CD4-positive, alpha-beta T cell treated with Interleukin-15 for 1 hour (primary cell): ENCODE results near the gene KRT86.

ENCODE experiments used
- DNase-seq: peaks from one replicate; pipeline ENCODE4 v3.0.0-alpha.2; 2020

The KRT86 gene

DNA sequence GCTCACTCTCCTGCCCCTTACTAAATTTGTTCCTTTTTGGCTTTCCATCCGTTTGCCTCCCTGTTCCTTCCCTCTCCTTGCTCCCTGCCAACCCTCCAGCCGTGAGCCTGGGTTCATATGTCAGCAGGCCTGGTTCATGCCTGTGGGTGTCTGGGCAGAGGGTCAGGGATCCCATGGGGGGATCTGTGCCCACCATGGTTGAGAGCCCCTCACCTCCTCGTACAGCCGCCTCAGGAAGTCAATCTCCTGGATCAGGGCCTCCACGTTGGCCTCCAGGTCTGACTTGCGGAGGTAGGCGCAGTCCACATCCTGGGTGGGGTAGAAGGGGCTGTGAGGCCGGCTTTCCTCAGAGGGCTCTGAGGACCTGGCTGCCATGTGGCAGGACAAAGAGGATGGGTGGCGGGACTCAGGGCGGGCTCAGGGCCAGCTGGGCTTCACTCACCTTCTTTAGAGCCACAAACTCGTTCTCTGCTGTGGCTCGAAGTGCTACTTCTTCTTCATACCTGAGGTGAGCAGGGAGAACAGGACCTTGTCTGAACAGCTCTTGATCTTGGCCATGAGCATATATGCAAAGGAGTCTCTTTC is 43.1 kb downstream of the KRT86 start:
- no peak for DNase-seq

DNA sequence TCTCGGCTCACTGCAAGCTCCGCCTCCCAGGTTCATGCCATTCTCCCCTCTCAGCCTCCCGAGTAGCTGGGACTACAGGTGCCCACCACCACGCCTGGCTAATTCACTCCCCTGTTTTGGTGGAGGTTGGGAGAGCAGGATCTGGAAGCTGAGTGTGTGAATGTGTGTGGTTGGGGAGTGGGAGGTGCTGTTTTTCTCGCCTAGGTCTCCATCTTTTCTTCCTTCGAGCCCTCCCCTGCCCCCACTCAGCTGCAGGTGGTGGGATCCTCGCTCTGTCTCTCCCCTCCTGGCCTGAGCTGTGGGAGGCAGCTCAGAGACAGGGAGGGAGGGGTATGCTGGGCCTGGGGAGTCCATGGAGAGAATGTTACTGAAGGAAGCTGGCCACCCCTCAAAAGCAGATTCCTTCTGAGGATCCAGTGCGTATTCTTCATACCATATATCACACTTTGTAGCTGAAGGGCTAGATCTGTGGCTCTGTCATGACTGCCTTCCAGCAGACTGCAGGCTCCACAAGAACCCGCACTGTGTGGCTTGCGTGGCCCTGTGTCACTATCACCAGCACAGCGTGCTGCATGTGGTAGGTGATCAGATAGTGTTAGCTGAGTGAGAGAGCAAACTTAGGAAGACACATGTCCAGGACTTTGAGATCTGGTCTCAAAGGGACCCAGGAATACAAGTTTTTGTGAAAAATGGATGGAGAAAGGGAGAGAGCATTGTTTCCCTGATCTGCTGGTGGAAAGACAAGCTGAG is 44.0 kb downstream of the KRT86 start:
- no peak for DNase-seq

DNA sequence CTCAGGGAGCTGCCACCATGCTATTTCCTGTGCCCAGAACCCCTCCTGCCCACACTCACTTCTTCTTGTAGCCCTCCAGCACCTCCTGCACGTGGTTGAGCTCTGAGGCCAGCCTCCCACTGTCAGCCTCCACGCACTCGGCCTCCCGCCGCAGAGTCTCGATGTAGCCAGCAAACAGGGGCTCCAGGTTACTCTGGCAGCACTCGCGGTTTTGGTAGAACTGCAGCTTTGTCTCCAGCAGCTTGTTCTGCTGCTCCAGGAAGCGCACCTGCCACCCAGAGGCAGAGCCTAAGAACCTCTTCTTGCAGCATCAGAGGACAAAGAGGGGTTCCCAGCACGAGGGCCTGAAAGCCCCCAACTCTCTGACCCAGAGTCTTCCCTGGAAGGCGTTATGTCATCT is 44.7 kb downstream of the KRT86 start:
- no peak for DNase-seq

DNA sequence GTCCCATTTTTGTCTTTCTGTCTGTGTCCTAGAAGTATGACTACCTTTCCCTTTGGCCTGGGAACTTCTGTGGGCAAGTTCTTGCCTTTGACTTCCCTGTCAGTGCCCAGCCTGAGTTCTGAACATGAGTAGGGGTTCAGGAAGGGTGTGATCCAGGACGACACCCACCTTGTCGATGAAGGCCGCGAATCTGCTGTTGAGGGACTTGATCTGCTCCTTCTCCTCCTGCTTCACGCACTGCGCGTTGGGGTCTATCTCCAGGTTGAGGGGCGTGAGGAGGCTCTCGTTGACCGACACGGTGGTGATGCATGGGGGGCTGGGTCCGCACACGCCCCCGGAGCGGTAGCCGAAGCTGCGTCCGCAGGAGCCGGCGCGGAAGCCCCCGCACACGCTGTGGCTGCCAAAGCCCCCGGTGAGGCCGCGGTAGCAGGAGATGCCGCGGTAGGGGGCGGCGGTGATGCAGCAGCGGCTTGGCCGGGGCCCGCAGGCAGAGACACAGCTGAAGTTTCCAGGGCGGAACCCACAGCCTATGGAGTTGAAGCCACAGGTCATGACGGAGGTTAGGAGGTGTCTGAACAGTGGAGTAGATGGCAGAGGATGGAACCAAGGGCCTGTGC is 46.4 kb downstream of the KRT86 start, which contains the start of gene KRT83:
Gene KRT83 (minus strand): TSS at position 615 of the 617 bp plus-strand sequence. CDS start 63 bp downstream, at position 552.
- DNase-seq = no peak

DNA sequence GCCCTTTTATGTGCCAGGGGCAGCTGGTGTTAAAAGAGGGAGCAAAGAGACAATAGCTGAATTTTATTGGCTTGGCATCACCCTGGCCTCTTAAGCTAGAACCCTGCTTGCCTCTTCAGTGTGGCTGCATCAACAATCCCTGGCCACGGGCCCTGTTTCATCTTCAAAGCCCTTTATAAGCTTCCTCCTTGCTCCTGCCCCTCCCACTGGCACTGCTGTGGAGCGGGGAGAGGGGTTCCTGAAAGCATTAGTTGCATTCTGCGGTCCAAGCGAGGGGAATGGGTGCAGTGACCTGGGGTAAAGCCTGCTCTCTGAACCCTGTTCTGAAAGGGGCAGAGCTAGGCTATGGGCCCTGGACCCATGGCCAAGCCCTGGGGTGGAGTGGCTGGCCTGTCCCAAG is 47.0 kb downstream of the KRT86 start:
- no peak for DNase-seq

DNA sequence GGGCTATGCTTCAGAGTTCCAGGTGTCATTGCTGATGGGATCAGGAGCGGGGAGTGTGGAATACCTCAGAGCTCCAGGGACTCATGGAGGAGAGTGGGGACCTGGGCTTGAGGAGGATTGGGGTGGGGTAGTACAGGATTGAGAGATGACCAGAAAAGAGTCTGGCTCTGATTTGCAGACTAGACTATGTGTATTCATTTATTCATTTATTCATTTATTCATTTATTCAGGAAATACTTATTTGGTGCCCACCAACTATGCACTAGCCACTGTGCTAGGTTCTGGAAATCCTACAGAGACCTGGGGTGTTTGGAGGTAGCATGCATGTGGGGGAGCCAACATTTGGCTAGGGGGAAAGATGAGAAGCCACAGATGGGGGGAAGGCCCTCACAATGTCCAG is 47.6 kb downstream of the KRT86 start:
- no peak for DNase-seq

DNA sequence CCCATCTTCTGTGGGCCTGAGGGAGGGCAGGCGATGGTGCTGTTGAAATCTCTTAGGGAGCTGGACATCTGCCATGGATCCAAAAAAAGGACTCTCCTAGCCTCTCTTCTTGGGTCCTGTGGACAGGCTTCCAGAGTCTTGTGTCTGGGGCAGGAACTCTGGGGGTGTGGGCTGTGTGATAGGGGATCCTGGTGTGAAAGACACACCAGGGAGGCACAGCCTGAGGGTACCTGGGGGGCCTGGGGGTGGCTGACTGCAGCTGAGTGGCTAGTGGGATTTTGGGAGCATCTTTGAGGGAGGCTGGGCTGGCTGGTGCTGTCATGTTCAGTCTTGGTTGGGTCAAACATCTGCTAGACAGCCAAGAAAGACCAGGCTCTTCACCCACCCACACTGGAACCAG is 48.6 kb downstream of the KRT86 start:
- no peak for DNase-seq

DNA sequence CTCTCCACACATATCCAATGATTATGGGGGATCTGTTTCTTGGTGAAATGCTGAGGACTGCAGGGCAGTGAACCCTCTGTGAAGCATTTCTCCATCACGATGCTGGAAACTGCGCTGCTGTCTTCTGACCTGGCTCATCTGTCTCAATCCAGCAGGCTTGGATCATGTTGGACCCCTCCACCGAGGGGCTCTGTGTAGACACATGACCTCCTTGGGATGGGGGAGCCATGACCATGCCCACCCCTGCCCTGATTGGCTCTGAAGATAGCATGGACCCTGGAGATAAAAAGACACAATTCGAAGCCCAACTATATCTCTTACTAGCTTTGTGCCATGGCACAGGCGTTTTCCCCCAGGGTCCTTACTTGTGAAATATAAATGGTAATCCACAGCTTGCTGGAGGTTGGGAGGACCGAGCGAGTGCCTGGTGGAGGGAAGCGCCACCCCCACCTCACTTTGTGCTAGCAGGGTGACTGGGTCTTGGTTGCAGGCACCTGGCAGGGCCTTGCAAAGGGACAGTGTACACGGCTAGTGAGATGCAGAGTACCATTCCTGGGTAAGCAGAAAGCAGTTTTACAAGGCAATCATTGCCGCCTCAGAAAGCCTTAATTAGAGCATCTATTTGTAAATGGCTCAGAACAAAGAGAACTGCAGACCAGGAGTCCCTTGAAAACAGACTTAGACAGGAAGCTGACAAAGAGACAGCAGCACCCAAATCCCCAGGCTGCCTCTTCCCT is 49.1 kb downstream of the KRT86 start:
- DNase-seq = no peak

DNA sequence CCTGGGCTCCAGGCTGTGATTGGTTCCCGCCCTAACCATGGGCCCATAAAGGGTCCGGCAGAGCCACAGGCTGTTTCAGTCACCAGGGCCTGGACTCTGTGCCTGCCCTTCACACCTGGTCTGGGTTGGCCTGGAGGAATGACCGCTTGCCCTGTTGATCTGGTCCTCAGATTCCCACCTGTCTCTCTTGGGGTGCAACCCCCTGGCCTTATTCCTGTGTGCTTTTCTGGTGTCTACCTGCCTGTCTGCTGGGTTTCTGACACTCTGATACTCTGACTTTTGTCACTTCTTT is 49.7 kb downstream of the KRT86 start:
- no peak for DNase-seq

DNA sequence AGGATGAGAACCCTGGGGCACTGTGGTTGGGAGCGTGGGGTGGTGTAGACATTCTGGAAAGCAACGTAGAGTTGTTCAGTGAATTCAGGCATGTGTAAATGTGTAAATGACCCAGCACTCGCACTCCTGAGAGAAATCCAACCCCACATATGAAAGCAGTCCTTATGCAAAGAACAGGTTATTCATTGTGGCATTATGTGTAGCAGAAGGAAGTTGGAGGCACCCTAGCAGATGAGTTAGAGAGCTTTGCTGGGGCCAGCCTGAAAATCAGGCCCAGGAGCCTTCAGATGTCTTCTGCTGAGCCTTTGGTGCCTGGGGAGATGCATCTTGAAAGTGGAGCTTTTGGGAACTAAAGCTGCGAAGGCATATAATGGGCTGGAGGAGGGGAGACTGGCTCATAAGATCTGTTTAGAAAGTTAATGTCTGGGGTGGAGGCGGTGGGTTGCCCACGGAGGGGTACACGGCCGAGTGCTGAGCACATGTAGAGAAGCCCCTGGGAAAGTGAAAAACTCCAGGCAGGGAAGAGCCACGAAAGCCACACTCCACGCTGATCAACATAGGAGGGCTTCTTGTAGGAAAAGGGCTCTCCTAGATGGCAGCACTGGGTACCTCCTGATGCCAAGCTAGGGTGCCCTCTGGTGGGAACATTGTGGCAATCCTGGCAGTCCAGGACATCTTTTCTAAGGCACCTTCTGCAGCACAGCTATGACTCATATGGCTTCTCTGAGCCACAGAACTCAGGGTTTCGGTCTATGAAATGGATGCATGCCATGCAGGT is 52.8 kb downstream of the KRT86 start:
- DNase-seq = peak; percentile 82

DNA sequence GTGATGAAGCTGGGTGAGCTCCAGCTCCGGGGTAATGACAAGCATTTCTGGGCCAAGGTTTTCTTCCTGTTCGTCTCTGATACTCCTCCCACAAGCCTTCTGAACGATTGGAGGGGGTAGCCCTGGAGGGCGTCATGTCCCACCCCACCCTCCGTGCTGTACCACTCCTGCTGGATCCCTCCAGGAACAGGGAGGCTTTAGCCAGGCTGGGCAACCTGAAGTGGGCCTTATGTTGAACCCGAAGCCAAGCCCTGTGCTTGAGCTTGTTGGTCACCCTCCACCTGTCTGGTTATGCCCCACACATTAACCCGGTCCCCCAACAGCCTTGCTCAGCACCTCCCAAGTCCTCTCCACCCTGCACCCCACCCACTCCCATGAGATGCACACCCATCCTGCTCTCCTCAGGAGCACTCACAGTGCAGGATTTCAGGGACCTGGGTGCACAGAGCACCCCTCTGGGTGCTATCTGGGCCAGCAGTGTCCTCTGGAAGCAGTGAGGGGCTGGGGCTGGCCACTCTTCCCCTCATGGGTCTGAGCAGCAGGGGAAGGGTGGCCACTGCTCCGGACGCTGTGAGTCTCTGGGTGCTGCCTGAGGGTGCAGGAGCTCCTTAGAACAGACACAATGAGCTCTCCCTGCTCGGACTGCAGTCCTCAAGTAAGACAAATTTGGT is 53.5 kb downstream of the KRT86 start:
- DNase-seq = no peak

DNA sequence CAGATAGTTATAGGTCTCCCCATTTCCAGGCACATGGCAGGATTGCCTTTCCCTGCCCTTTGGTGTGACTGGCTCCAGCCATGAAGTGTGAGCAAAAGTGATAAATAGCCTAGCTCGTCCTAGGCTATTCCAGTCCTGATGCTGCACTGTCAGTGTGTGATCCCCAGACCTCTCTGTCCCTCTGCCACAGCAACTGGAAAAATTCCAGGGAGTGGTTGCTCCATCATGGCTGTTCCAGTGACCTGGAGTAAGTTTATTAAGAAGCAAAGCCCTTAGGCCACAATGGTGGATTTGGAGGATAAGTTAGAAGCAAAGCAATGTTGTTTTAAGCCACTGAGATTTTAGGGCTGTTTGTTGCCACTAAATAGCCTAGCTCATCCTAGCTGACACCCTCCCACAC is 56.6 kb downstream of the KRT86 start:
- DNase-seq = no peak

DNA sequence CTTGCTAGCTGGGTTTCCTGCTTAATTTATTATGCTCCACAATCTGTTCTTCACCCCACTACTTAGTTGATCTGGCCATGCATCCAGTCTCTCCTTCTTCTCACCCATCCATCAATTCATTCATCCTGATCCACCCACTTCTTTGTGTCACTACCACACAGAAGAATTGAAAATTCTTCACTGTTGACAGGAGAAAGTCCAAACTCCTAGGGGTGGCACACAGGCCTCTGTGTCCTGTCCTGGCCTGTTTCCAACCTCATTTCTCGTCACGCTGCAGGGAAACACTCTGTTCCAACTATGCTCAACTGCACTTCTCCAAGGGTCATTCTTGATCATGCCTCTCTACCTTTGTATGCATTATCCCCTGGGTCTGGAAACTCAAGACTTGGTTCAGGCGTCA is 57.4 kb downstream of the KRT86 start:
- DNase-seq = no peak

DNA sequence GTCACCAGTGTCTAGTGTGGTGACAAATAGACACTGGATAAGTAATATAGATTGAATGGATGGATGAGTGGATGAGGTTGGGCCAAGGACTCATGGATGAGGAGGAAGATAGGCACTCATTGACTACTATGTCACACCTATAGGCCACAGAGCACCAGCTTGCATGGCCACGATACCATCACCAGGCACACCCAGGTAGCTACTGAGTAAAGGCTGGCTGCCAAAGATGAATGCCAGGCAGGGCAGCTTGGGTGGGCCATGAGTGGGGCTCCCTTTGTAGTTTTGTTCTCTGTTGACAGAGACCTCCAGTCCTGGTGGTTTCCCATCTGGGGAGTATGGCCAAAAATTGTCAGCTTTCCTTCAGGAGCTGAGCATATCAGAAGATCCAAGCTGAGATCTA is 57.9 kb downstream of the KRT86 start:
- no peak for DNase-seq

DNA sequence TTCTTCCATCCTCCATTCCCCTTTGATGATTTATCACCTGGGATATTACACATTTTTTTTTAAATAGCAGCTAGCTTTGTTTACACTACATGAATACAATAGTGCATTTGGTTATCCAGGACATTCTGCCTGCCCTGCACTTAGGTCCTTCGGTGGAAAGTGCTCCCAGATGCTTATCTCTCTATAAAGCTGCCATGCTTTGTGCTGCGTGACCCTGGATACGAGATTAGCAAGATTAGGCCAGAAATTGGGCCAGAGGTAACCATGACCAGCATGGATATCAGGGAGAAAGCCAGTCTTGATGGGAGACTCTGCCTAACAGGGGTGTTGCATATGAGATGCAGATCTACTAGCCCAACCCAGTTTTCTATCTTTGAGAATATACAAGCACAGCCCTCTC is 58.9 kb downstream of the KRT86 start:
- no peak for DNase-seq

DNA sequence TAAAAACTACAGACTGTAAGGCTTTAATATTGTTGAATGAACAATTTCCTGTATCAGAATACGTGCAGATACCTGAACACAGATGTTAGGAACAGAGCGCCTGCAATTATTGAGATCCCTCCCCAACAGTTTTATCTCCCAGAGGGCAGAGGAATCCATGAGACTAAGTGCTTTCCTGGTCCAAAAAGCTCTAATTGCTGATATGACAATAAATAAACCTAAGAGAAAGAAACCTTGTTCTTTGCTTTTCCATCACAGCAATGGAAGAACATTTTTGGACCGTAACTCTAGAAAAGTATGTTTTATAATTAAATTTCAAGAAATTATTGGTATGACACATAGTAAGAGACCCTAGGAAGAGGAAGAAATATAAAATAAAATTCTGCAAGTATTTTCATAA is 59.7 kb downstream of the KRT86 start:
- DNase-seq = no peak

DNA sequence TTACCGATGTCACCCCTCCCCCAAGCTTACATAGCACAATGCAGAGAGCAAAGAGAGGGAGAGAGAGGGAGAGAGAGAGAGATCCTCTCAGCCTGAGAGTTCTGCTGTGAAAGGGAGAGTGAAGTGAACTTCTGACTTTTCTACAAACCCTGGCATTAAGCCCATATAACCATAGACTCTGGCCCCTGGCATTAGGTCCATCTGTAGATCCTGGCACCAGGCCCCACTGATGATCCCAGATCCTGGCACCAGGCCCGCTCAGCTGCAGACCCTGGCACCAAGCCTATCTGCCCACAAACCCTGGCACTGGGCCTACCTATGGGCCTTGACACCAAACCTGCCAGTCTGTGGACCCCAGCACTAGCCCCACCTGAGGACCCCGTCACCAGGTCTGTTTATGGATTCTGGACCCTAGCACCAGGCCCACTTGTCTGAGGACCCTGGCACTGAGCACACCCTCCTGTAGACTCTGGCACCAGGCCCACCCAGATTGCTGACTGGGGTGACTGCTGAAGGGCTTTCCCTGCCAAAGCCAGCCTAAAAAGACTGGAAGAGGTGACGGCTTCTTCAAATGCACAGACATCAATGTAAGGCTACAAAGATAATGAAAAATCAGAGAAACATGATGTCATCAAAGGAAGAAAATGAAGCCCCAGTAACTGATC is 61.3 kb downstream of the KRT86 start:
- no peak for DNase-seq

DNA sequence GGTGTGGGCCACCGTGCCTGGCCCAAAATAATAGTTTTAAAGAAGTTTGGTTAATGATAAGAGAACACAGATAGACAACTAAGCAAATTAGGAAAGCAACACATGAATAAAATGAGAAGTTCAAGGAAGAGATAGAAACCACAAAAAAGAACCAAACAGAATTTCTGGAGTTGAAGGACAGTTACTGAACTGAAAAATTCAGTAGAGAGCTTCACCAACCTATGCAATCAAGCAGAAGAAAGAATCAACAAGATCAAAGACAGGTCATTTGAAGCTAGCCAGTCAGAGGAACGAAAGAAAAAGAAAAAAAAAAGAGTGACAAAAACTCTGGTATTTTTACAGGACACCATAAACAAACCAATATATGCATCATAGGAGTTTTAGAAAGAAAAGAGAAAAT is 62.2 kb downstream of the KRT86 start:
- DNase-seq = no peak

DNA sequence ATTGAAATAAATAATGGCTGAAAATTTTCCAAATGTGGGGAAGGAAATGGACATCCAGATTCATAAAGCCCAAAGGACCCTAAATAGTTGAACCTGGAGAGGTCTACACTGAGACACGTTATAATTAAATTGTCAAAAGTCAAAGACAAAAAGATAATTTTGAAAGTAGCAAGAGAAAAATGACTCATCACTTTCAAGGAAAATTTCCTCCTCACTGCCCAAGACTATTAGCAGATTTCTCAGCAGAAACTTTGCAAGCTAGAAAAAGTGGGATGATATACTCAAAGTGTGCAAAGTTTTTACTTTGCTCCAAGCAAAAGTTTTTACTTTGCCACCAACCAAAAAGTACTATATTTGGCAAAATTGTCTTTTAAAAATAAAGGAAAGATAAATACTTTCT is 62.6 kb downstream of the KRT86 start:
- no peak for DNase-seq

DNA sequence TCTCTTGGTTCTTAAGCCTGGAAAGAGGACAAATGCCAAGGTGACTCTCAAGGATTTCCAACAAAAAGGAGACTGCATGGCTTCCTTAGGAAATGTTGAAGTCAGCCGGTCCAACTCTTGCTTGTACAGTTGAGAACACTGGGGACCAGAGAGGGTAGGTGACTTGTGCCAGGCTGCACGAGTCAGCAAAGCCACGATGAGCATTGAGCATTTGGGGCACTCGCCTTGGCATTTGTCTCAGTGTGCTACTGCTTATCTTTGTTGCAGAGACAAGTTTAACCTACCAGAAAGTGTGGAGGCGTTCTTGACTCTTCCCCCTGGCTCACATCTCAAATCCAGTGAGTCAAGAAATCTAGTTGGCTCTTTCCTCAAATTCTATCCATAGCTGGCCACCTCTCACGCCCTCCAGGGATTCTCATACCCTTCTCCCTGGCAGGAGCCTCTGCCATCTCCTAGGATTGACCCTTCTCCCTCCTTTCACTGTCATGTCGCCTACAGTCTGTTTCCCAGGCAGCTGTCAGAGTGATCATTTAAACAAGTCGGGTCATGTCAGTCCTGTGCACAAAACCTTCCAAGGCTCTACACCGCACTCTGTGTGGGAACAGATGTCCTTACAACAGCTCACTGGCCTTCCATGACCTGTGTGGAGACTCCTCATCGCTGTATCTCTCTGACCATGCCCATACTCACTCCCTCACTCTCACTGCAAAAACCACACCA is 64.0 kb downstream of the KRT86 start:
- DNase-seq = no peak

DNA sequence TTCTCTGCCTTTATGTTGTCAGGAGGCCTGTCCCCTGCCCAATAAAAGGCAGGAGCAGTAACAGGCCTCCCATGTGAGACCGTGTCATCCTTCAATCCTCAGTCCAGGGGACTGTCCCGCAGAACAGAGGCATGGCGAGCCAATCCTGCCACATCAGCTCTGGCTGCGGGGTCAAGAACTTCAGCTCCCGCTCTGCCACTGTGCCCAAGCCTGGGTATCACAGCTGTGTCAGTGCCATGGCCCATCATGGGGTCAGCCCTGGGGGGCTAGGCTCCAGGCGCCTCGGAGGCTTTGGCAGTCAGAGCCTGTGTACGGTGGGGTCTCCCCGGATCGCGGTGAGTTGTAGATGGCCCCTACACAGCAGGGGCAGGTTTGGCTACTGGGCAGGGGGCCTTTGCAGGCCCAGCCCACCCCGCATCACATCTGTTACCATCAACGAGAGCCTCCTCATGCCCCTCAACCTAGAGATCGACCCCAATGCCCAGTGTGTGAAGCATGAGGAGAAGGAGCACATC is 66.7 kb downstream of the KRT86 start:
- DNase-seq = no peak
